Raji (cell line): ENCODE measurements around the gene COL4A4.

Source experiments
- POLR2A ChIP-seq: IDR thresholded peaks from 2 replicates; pipeline ENCODE4 v1.6.1; 2011; ENCODE audit warnings: low read depth, low read length, control low read depth; ENCODE audit not compliant: insufficient read depth

COL4A4 gene

DNA sequence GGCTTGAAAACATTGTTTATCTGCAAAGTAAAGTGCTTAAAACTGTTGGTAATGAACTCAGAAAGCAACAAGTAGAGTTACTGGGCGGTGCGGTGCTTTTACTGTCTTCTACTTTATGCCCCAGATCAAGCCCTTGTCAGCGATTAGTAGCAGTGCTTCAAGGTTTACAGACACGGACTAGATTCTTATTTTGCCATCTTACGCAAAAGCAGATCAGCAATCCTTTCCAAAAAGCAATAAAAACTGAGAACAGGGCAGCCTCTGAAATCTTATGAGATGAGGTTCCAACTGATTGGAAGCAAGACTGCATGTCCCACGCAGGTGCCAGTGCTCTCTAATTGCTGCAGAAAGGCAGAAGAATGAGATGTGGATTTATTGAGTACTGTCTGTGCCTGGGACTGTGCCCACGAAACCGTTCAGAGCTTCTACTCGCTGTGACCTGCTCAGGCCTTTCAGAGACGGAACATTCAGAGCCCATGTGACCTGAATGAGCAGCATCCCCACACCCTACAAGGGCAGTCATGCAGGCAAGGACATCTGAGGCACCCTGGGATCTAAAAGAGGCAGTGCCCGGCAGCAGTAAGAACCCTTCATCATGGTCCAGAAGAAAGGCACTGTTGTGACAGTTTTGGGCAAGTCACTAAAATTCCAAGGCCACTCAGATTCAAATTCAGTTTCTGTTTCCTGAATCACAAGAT is 16.1 kb upstream of the COL4A4 start:
- TF ChIP-seq POLR2A, result no peak

DNA sequence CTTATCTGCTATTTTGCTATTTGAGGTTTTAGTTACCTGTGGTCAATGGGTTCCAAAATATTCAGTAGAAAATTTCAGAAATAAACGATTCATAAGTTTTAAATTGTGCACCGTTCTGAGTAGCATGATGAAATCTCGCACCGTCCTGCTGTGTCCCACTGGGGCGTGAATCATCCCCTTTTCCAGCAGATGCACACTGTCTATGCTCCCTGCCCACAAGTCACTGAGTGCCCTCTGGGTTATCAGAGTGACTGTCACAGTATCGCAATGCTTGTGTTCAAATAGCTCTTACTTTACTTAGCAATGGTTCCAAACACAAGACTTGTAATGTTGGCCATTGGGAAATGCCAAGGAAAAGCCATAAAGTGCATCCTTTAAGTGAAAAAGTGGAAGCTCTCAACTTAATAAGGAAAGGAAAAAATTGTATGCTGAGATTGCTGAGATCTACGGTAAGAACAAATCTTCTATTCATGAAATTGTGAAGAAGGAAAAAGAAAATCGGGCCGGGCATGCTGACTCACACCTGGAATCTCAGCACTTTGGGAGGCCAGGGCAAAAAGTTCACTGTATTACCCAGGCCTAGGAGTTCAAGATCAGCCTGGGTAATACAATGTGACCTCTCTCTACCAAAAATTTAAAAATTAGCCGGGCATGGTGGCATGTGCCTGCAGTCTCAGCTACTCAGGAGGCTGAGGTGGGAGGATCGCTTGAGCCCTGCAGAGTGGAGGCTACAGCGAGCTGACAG is 13.8 kb upstream of the COL4A4 start:
- TF ChIP-seq POLR2A, result no peak

DNA sequence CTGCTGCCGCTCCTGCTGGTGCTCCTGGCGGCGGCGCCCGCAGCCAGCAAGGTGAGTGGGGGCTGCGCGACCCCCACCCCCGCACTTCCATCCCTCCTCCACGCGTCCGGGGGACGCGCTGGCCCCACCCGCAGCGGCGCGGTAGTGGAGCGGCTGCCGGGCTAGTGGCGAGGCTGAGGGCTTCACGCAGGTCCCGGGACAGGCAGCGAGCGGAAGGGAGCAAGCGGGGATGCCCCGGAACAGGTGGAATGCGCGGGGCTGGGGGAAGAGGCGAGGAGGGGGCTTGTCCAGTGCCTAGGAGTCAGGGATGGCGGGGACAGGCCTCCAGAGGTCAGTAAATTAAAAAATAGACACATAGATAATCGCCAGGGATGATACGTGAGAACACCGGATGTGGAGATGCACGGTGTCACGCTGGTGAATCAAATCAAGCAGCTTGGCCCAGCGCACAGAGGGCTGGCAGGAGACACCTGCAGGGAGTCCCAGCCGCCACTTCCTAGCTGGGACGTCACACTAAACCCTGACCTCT is 822 bp upstream of the COL4A4 start:
- peak; percentile 40; the same call in 1 of the 2 replicates for TF ChIP-seq POLR2A

DNA sequence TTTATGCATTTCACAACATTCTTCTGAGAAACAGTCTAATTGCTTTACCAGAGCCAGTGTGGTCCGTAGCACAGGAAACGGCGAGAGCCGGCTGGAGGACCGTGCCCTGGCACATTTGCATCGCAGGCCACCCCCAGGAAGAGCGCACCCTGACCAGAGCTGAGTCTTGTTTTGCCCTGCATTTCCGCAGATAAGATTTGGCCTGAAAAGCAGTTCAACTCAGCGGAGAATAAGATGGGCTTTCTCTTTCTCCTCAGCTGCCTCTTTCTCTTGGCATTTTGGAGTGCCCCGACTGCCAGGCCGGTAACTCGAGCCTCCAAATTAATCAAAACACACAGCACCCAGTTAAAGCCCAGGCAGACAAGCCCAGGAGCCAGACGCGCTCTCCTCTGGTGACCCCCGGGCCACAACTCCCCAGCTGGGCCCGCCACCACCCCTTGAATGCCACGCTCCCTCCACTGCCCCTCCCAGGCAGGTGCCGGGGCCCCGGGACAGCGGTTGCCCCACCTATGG is 464 bp downstream of the COL4A4 start:
- peak; percentile 49 for TF ChIP-seq POLR2A

DNA sequence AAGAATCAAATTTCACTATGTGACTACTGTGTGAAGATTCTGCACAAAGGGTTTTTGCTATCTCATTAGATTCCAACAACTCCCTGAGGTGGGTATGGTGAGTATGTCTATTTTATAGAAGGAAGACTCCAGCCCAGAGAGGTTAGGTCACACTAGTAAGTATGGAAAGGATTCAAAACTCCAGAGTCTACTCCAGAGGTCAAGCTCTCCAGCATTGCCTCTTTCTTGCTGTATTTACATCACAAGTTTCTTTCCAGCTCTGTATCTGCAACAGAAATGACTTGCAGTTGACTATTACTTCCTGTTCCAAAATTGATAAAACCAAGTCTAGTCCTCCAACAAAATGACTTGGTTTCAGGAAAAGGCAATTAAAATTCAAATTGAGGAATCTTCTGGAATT is 2.1 kb downstream of the COL4A4 start:
- TF ChIP-seq POLR2A, result no peak

DNA sequence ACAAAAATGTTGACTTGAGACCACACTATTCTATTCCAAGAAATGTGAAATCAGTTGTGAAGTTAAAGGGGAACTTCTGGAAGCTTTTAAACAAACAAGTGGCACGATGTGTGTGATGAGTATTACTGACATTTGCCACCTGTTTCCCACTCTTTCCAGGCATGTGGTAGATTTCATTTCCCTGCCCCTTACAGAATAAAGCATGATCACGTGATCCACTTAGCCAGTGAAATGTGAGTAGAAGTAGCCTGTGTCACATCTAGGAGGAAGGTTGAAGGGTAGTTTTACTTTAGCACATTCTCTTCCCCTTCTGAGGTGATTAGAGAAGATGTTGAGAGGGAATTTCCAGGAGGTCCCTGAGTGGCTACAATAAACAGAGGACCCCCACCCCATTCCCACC is 3.8 kb downstream of the COL4A4 start:
- no peak for TF ChIP-seq POLR2A

DNA sequence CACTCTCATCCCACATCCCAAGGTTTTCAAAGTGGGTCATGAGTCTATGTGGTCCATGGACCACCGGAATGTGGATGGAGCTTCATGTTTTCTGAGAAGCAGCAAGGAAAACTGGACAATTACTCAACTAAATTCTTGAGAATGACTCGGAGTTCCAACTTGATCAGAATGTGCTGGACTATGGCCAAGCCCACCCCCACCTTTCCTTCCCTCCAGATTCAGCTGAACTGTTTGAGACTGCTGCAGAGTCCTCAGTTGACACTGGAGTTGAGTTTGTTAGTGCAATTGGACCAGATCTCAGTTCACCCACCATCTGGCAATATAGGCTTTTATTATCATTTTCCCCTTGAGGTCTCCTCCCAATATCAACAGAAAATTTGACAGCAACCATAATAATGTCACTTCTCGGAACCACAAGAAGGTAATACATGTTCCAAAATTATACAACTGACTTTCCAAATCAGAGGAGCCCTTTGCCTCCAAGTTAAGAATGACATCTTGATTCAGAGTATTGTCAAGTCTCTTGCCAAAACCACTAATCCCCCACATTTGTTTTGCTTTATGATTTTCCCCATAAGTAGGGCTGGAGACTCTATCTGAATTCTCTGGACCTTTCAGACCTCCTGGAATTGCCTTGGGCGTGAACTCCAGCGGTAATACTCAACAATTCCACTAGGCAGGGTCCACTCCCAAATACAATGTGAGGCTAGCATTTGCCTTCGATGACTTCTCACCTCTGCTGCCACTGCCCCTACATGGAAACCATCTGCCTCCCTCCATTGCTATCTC is 8.8 kb downstream of the COL4A4 start:
- no peak for TF ChIP-seq POLR2A

DNA sequence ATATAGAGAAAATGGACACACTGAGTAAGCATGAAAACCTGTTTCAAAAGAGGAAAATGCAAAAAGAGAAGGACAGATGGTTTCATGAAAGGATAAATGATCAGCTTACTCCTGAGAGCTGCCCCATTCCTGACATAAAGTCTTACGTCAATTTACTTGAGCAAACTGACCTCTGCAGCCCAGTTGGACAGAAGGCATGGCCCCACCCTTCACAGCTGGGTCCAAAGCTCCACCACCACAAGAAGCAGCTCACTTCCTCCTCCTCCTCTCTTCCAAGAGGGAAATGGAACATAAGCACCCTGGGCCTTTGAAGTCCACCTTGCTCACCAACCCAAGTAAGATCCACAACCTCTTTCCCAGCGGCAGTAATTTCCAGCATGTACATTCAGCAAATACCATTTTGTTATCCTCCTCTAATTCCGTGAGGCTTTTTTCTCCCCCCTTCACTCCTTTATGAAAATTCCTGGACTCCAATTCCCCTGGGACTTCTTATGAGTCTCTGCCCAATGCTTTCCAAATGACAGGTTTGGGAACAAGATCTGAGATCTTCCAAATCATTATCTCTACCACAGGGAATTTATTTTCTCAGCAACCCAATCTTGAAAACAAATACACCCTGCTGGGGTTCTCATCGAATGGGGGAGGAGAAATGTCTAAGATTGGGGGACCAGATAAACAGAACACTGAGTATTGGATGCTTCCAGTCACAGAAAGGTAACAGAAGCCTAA is 10.1 kb downstream of the COL4A4 start:
- no peak for TF ChIP-seq POLR2A

DNA sequence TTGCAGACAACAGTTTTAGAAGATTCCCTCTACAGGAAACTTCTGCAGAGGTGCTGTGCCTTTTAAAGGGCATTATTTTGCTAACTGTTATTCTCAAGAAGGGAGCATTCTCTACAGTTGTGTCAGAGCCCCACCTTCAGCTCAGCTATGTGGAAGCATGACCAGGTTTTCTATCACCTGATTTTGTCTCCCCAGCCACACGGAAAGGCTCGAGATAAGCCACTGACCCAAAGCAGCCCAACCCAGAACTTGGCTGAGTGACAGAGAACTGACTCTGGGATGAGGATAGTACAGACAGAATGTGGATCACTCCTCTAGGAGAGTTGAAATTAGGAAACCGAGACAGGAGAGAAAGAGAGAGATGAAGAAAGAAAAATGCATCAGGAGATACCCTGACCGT is 10.7 kb downstream of the COL4A4 start:
- TF ChIP-seq POLR2A, result no peak

DNA sequence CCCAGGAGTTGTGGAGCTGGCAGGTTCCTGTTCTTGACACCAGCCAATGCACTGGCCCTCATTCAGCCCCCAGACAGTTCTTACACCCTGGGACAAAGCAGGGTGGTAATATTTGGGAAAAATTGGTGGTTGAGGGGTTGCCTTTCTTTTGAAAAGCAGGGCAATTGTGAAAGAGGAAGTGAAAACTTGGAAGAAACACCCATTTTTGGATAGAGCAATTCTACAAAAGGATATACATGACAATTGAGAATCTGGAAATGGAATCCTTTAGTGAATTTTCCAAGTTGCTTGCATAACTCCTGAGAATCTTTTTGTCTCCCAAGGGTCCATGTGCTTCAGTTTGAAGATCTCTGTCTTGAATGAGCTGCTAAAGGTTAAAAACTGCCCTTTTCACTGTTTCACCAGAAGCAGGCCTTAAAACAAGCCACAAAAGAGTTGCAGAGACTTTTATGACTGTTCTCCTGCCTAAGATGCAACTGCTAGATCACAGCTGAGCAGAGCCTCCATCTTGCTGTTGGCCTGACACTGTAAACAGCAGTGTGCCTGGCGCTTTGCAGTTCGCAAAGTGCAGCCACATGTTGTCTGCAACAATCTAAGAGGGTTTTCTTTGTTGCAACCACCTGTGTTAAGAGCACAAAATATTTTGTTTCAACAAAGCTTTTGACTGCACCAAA is 11.8 kb downstream of the COL4A4 start:
- no peak for TF ChIP-seq POLR2A

DNA sequence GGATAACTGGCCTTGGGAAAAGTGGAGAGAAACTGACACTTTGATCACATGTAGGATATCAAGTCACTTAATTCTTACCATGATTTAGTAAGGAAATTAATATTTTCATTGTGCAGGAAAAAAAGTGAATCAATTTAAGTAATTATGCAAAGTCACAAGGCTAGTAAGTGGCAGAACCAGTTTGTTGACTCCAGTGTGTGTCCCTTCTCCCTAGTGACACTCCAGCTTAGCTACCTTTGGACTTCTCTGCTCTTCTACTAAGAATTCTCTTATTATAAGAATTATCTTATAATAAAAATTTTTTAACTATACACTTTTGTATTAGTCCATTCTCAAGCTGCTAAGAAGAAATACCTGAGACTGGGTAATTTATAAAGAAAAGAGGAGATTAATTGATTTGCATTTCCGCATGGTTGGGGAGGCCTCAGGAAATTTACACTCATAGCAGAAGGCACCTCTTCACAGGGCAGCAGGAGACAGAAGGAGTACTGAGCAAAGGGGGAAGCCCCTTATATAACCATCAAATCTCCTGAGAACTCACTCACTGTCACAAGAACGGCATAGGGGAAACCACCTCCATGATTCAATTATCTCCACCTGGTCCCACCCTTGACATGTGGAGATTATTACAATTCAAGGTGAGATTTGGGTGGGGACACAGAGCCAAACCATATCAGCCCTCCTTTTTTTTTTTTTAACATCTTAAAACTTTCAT is 13.6 kb downstream of the COL4A4 start:
- no peak for TF ChIP-seq POLR2A

DNA sequence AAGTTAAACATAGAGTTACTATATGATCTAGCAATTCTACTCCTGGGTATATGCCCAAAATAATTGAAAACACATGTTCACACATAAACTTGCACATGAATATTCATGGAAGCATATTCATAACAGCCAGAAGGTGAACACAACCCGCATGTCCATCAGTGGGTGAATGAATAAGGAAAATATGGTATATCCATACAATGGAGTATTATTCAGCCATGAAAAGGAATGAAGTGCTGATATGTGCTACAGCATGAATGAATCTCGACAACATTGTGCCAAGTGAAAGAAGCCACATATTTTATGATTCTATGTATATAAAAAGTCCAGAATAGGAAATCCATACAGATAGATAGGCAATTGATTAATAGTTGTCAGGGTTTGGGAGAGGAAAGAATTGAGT is 15.9 kb downstream of the COL4A4 start:
- TF ChIP-seq POLR2A, result no peak

DNA sequence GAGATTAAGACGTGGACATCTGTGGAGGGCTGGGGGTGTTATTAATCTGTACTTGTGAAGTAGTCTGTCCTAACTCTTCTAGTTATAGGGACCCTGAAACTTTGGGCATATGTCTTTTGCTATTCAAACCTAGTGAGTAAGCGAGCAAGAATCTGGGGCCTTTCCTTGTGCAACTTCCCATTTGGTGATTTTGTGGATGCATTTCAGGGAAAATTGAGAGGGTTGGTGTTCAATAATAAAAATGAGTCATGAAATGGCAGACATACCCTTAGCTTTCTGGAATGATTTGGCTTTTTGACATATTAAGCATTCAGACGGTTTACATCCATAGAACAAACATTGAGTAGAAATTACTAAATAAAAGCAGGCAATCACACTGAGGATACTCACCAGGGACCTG is 17.0 kb downstream of the COL4A4 start:
- no peak for TF ChIP-seq POLR2A

DNA sequence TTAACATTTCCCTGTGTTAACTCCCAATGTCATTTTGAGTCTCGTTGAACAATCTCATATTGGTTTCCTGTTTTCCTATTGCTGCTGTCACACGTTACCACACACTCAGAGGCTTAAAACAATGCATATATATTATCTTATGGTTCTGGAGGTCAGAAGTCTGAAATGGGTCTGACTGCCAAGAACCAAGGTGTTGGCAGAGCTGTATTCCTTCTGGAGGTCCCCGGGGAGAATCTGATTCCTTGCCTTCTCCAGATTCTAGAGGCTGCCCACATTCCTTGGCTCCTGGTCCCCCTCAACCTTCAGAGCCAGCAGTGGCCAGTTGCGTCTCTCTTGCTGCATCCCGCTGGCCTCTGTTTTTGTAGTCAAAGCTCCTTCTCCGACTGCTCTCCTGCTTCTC is 17.5 kb downstream of the COL4A4 start:
- no peak for TF ChIP-seq POLR2A
